Mucosa of stomach (tissue), 1 donor: ENCODE results near the gene BSDC1.
"Not testable (repeated sequence)": the region's sequence is repeated elsewhere in the genome, so short reads cannot be mapped to it uniquely, and the experiment has no call there.

Experiments used
- H3K27me3 ChIP-seq: one replicate; pipeline ENCODE4 v1.7.0; 2013; ENCODE audit warnings: mild to moderate bottlenecking, low read length; ENCODE audit not compliant: control insufficient read depth, insufficient read depth
- H3K36me3 ChIP-seq: one replicate; pipeline ENCODE4 v1.7.0; 2013; ENCODE audit warnings: low read length; ENCODE audit not compliant: control insufficient read depth, insufficient read depth
- H3K4me1 ChIP-seq: one replicate; pipeline ENCODE4 v1.7.0; 2013; ENCODE audit warnings: mild to moderate bottlenecking, low read length; ENCODE audit not compliant: control insufficient read depth, insufficient read depth
- H3K4me3 ChIP-seq: one replicate; pipeline ENCODE4 v1.7.0; 2013; ENCODE audit warnings: low read length
- H3K9ac ChIP-seq: one replicate; pipeline ENCODE4 v1.7.0; 2013; ENCODE audit warnings: mild to moderate bottlenecking, low read length, moderate library complexity
- H3K9me3 ChIP-seq: one replicate; pipeline ENCODE4 v1.7.0; 2013; ENCODE audit warnings: mild to moderate bottlenecking, low read length, moderate library complexity; ENCODE audit not compliant: control insufficient read depth
- donor health status: Pancreatic carcinoma.

BSDC1 gene

DNA sequence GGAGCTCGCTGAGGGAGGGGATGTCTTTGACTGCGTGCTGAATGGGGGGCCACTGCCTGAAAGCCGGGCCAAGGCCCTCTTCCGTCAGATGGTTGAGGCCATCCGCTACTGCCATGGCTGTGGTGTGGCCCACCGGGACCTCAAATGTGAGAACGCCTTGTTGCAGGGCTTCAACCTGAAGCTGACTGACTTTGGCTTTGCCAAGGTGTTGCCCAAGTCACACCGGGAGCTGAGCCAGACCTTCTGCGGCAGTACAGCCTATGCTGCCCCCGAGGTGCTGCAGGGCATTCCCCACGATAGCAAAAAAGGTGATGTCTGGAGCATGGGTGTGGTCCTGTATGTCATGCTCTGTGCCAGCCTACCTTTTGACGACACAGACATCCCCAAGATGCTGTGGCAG is 30.5 kb downstream of the BSDC1 start:
- H3K9ac ChIP-seq, result no peak overlapping the region
- H3K36me3 ChIP-seq, result peaks cover 10% of the 10 kb centered on the region
- peaks cover 9% of the 10 kb centered on the region for H3K4me1 ChIP-seq
- no peak overlapping the region for H3K4me3 ChIP-seq
- H3K9me3 ChIP-seq, result no peaks in the 10 kb centered on the region
- no peaks in the 10 kb centered on the region for H3K27me3 ChIP-seq

DNA sequence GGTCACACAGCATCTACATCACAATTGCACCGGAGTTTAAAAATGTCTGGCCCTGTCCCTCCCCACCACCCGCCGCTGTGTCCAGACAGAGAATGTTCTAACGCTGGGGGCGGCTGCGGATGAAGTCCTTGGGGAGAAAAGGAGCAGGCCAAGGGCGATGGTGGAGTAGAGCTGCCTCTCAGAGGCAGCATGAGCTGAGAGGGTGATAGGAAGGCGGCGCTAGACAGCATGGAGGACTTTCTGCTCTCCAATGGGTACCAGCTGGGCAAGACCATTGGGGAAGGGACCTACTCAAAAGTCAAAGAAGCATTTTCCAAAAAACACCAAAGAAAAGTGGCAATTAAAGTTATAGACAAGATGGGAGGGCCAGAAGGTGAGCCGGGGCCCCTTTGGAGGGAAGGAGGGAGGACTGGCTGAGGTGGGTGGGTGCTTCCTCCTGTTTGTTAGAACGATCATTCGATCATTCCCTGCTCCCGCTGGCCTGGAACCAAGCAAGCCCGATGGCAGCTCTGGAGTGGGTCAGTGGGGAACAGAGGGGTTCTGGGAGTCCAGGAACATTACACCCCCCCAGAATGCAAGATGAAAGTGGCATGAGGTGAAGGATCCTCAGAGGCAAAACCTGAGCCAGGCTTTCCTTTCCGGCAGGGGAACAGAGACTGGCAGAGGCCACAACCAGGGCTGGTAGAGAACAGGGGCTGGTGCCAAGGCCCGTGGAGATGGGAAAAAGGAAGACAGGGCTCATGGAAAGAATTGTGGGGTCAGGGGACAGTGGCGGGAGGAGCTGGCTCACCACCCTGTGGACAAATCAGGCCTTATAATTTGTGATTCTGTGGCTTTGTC is 31.5 kb downstream of the BSDC1 start, which contains the start of the genes FAM229A and TSSK3:
Gene FAM229A (minus strand): TSS at position 12 of the 840 bp plus-strand sequence. CDS start 394 bp downstream, outside the sequence.
Gene TSSK3 (plus strand): TSS at position 66 of the 840 bp plus-strand sequence. CDS start 163 bp downstream, at position 229.
- peak within 1 kb of the TSS; percentile 19 for H3K4me3 ChIP-seq
- no peaks in the 10 kb centered on the region for H3K9me3 ChIP-seq
- peak within 1 kb of the TSS; percentile 66 for H3K9ac ChIP-seq
- H3K4me1 ChIP-seq, result peaks cover 9% of the 10 kb centered on the region
- no peaks in the 10 kb centered on the region for H3K27me3 ChIP-seq
- H3K36me3 ChIP-seq, result peaks cover 10% of the 10 kb centered on the region

- Histone ChIP-seq H3K9ac (peak overlapping the region; percentile 66), H3K27me3 (no peaks in the 10 kb centered on the region), H3K9me3 (no peaks in the 10 kb centered on the region), H3K4me3 (peak overlapping the region; percentile 19), H3K36me3 (peaks cover 2% of the 10 kb centered on the region), H3K4me1 (peaks cover 9% of the 10 kb centered on the region)
Measured at GRCh38 chr1:32361674-32362473, 32.4 kb downstream of the BSDC1 start.

DNA sequence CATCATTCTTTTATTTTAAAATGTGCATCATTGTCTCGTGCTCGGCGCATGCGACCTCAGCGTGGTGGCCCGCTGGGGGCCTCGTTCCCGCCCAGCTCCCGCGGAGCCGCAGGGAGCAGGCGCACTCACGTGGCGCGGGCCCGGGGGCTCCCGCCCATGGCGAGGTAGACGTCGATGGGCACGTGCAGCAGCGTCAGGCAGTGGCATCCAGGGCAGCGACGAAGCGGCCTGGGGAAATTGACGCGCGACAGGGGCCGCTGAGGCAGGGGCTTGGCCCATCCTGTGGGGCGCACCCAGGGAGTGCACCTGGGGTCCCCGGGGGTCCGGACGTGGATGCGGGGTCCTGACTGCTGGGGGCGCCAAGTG is 33.0 kb downstream of the BSDC1 start:
- no peaks in the 10 kb centered on the region for H3K36me3 ChIP-seq
- H3K9me3 ChIP-seq, result no peaks in the 10 kb centered on the region
- peaks cover 9% of the 10 kb centered on the region for H3K4me1 ChIP-seq
- peak overlapping the region; percentile 66 for H3K9ac ChIP-seq
- H3K4me3 ChIP-seq, result no peak overlapping the region
- H3K27me3 ChIP-seq, result no peaks in the 10 kb centered on the region

- Histone ChIP-seq H3K9me3 (no peaks in the 10 kb centered on the region), H3K9ac (no peak overlapping the region), H3K36me3 (no peaks in the 10 kb centered on the region), H3K4me3 (no peak overlapping the region), H3K27me3 (no peaks in the 10 kb centered on the region), H3K4me1 (peaks cover 14% of the 10 kb centered on the region)
Measured at GRCh38 chr1:32358435-32358834, 35.8 kb downstream of the BSDC1 start.

DNA sequence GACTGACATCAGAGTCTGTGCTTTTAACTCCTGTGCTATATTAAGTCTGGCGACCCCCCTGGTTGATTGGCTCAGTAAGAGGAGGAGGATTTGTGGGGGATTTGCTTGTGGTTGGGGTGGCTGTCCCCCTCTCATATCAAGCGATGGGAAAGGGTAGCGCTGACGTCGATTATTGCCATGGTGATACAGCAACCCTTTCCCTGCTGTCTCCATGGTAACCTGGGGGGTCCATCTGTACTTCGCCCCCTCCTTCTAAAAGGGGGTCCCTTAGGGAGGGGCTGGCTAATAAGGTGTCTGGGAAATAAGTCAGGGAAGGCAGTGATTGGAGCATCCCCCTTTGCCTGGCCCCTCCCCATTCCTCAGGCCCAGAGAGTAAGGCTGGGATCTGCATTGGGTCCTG is 36.6 kb downstream of the BSDC1 start:
- Histone ChIP-seq H3K27me3 (no peaks in the 10 kb centered on the region), H3K9ac (no peak overlapping the region), H3K36me3 (no peaks in the 10 kb centered on the region), H3K4me3 (no peak overlapping the region), H3K4me1 (peaks cover 20% of the 10 kb centered on the region), H3K9me3 (no peaks in the 10 kb centered on the region)

DNA sequence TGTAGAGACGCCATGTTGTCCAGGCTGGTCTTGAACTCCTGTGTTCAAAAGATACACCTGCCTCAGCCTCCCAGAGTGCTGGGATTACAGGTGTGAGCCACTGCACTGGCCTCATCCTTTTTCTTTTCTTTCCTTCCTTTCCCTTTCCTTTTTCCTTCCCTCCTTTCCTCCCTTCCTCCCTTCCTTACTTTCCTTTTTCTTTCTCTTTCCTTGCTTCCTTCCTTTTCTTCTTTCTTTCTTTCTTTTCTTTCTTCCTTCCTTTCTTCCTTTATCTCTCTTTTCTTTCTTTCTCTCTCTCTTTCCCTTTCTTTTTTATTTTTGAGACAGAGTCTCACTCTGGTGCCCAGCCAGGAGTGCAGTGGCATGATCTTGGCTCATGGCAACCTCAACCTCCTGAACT is 37.8 kb downstream of the BSDC1 start:
- Histone ChIP-seq H3K9ac (no peak overlapping the region), H3K4me1 (peaks cover 21% of the 10 kb centered on the region), H3K9me3 (no peaks in the 10 kb centered on the region), H3K27me3 (no peaks in the 10 kb centered on the region), H3K4me3 (no peak overlapping the region), H3K36me3 (no peaks in the 10 kb centered on the region)

GRCh38 chr1:32355778-32356177 is 38.5 kb downstream of the BSDC1 start:
- H3K4me1 ChIP-seq, result peaks cover 21% of the 10 kb centered on the region
- H3K9ac ChIP-seq, H3K36me3 ChIP-seq, H3K27me3 ChIP-seq, H3K9me3 ChIP-seq, H3K4me3 ChIP-seq: not testable (repeated sequence)

GRCh38 chr1:32353886-32354570 is 40.2 kb downstream of the BSDC1 start:
- H3K27me3 ChIP-seq, result no peaks in the 10 kb centered on the region
- peaks cover 21% of the 10 kb centered on the region for H3K4me1 ChIP-seq
- no peak overlapping the region for H3K4me3 ChIP-seq
- H3K36me3 ChIP-seq, result no peaks in the 10 kb centered on the region
- no peak overlapping the region for H3K9ac ChIP-seq
- H3K9me3 ChIP-seq, result no peaks in the 10 kb centered on the region

GRCh38 chr1:32353431-32353830 is 40.8 kb downstream of the BSDC1 start:
- Histone ChIP-seq H3K9me3 (no peaks in the 10 kb centered on the region), H3K9ac (peak overlapping the region; percentile 22), H3K4me3 (no peak overlapping the region), H3K27me3 (no peaks in the 10 kb centered on the region), H3K36me3 (no peaks in the 10 kb centered on the region), H3K4me1 (peaks cover 21% of the 10 kb centered on the region)

DNA sequence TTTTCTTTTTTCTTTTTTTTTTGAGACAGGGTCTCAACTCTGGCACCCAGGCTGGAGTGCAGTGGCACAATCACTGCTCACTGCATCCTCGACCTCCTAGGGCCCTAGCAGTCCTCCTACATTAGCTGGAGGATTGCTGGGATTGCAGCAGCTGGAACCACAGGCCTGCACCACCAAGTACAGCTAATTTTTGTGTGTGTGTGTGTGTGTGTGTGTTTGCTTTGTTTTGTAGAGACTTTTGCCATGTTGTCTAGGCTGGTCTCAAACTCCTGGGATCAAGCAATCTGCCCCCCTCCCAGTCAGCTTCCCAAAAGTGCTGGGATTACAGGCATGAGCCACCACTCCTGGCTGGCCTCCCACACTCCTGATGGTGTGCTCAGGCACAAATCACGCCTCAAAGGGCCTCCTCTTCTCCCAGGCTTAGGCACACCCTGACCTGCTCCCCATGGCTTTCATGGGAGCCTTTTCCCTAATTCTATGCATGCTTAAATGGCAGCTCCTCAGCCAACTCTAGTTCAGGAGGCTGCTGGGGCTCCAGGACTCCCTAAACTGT is 41.3 kb downstream of the BSDC1 start:
- Histone ChIP-seq H3K4me1 (peaks cover 21% of the 10 kb centered on the region), H3K9ac (no peak overlapping the region), H3K4me3 (no peak overlapping the region), H3K9me3 (no peaks in the 10 kb centered on the region), H3K27me3 (no peaks in the 10 kb centered on the region), H3K36me3 (no peaks in the 10 kb centered on the region)
